ENCODE results near the gene TESMIN. TPM values are rescaled to one million over a fixed set of nuclear protein-coding genes. Genes with fewer than 3 reads are reported as not detected.
A peak's percentile ranks its signal among the peaks of the same experiment; 100 is the strongest.

The TESMIN gene
- total RNA-seq, 1 donor from 2014 or later = 2.4 TPM

- H3K4me3 ChIP-seq (ENCODE audit: low read depth, low read length) = no peak overlapping the region
- no peak for FAIRE-seq
- no peak for DNase-seq (ENCODE audit: low read depth)
- peaks cover 2% of the 10 kb centered on the region for H3K27me3 ChIP-seq (ENCODE audit: control insufficient read depth, insufficient read depth, low read length)
- TF ChIP-seq CTCF (IDR thresholded peaks at IDR 0.05; ENCODE audit: insufficient read depth, low read length, severe bottlenecking) = no peak
- H3K36me3 ChIP-seq (ENCODE audit: control insufficient read depth, insufficient read depth, low read length) = no peaks in the 10 kb centered on the region
Observed at GRCh38 chr11:68661014-68661413, 90.3 kb downstream of the TESMIN start.

GRCh38 chr11:68660066-68660810 is 91.1 kb downstream of the TESMIN start:
- DNase-seq (ENCODE audit: low read depth) (no peak), FAIRE-seq (no peak)
- H3K27me3 ChIP-seq (ENCODE audit: control insufficient read depth, insufficient read depth, low read length) = peaks cover 2% of the 10 kb centered on the region
- H3K4me3 ChIP-seq (ENCODE audit: low read depth, low read length) = no peak overlapping the region
- no peaks in the 10 kb centered on the region for H3K36me3 ChIP-seq (ENCODE audit: control insufficient read depth, insufficient read depth, low read length)
- TF ChIP-seq CTCF (IDR thresholded peaks at IDR 0.05; ENCODE audit: insufficient read depth, low read length, severe bottlenecking) = no peak

GRCh38 chr11:68659158-68659921 is 92.0 kb downstream of the TESMIN start:
- no peak for TF ChIP-seq CTCF (IDR thresholded peaks at IDR 0.05; ENCODE audit: insufficient read depth, low read length, severe bottlenecking)
- Histone ChIP-seq H3K4me3 (ENCODE audit: low read depth, low read length) (no peak overlapping the region), H3K36me3 (ENCODE audit: control insufficient read depth, insufficient read depth, low read length) (no peaks in the 10 kb centered on the region), H3K27me3 (ENCODE audit: control insufficient read depth, insufficient read depth, low read length) (peaks cover 2% of the 10 kb centered on the region)
- no peak for FAIRE-seq
- DNase-seq (ENCODE audit: low read depth) = peak; percentile 44

GRCh38 chr11:68658661-68659060 is 92.7 kb downstream of the TESMIN start:
- H3K4me3 ChIP-seq (ENCODE audit: low read depth, low read length) = no peak overlapping the region
- DNase-seq (ENCODE audit: low read depth) (no peak), FAIRE-seq (no peak)
- peaks cover 2% of the 10 kb centered on the region for H3K27me3 ChIP-seq (ENCODE audit: control insufficient read depth, insufficient read depth, low read length)
- no peaks in the 10 kb centered on the region for H3K36me3 ChIP-seq (ENCODE audit: control insufficient read depth, insufficient read depth, low read length)
- no peak for TF ChIP-seq CTCF (IDR thresholded peaks at IDR 0.05; ENCODE audit: insufficient read depth, low read length, severe bottlenecking)

- Histone ChIP-seq H3K27me3 (ENCODE audit: control insufficient read depth, insufficient read depth, low read length) (peaks cover 2% of the 10 kb centered on the region), H3K4me3 (ENCODE audit: low read depth, low read length) (no peak overlapping the region), H3K36me3 (ENCODE audit: control insufficient read depth, insufficient read depth, low read length) (no peaks in the 10 kb centered on the region)
- FAIRE-seq (no peak), DNase-seq (ENCODE audit: low read depth) (no peak)
- TF ChIP-seq CTCF (IDR thresholded peaks at IDR 0.05; ENCODE audit: insufficient read depth, low read length, severe bottlenecking) = no peak
Observed at GRCh38 chr11:68658097-68658496, 93.2 kb downstream of the TESMIN start.

Other genes starting within 250 kb of the TESMIN start
- gene GAL, start 67.0 kb downstream of the TESMIN start, total RNA-seq = 0.53 and 0.77 TPM in 2 replicates
- gene CPT1A, start 90.4 kb upstream of the TESMIN start, total RNA-seq = 29.2 and 35.3 TPM in 2 replicates
- gene MRPL21, start 152.3 kb upstream of the TESMIN start, total RNA-seq = 50.8 and 65.0 TPM in 2 replicates
- 8.7 and 10.2 TPM in 2 replicates for gene IGHMBP2, start 152.4 kb upstream of the TESMIN start, total RNA-seq
- not detected in 2 replicates for gene MRGPRD, start 229.5 kb upstream of the TESMIN start, total RNA-seq